ENCODE data around the gene MGLL.

MGLL gene

DNA sequence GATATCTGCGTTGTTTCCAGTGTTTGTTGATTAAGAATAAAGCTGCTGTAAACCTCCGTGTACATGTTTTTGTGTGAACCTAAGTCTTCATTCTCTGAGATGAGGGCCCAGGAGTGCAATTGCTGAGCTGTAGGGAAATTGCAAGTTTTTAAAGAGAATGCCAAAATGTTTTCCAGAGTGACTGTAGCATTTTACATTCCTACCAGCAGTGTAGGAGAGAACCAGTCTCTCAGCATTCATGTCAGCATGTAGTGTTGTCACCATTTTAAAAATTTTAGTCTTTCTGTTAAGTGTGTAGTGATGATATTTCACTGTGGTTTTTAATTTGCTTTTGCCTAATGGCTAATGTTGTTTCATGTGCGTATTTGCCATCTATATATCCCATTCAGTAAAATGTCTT lies 3.4 kb upstream of the MGLL start:
- H3K4me3 ChIP-seq (ENCODE audit: low read length) = no peak overlapping the region
- no peaks in the 10 kb centered on the region for H3K79me2 ChIP-seq (ENCODE audit: low read length)
- DNase-seq = no peak
- no peak for TF ChIP-seq EZH2phosphoT487 (IDR thresholded peaks at IDR 0.05; ENCODE audit: low read length)
- TF ChIP-seq EZH2 (optimal IDR thresholded peaks at IDR 0.05; ENCODE audit: low read depth, low read length) = no peak
- TF ChIP-seq CTCF (IDR thresholded peaks at IDR 0.05; ENCODE audit: low read length) = no peak
- no peaks in the 10 kb centered on the region for H3K9me2 ChIP-seq (replicated peaks; ENCODE audit: insufficient read depth, low read length)
- H3K27ac ChIP-seq (ENCODE audit: low read length) = no peak overlapping the region
- peaks cover 22% of the 10 kb centered on the region for H3K27me3 ChIP-seq (replicated peaks; ENCODE audit: insufficient read depth, low read length)
- H4K20me1 ChIP-seq (ENCODE audit: insufficient read depth, low read length) = no peaks in the 10 kb centered on the region
- no peaks in the 10 kb centered on the region for H3K36me3 ChIP-seq (replicated peaks; ENCODE audit: insufficient read depth, low read length)
- no peaks in the 10 kb centered on the region for H3K9me3 ChIP-seq (replicated peaks; ENCODE audit: insufficient read depth, low read length)
- no peaks in the 10 kb centered on the region for H3K4me1 ChIP-seq (ENCODE audit: low read length)
- H2AFZ ChIP-seq (ENCODE audit: low read length) = no peak overlapping the region
- no peaks in the 10 kb centered on the region for H3F3A ChIP-seq (ENCODE audit: insufficient read depth, low read length)
- no peak overlapping the region for H3K4me2 ChIP-seq (ENCODE audit: low read depth, low read length)
- no peak overlapping the region for H3K9ac ChIP-seq (ENCODE audit: low read length)

GRCh38 chr3:127824151-127824825 lies 2.0 kb upstream of the MGLL start:
- Histone ChIP-seq H3K9me2 (replicated peaks; ENCODE audit: insufficient read depth, low read length) (no peaks in the 10 kb centered on the region), H3K27me3 (replicated peaks; ENCODE audit: insufficient read depth, low read length) (peaks cover 22% of the 10 kb centered on the region), H3K36me3 (replicated peaks; ENCODE audit: insufficient read depth, low read length) (no peaks in the 10 kb centered on the region), H3K79me2 (ENCODE audit: low read length) (no peaks in the 10 kb centered on the region), H3K9me3 (replicated peaks; ENCODE audit: insufficient read depth, low read length) (no peaks in the 10 kb centered on the region), H3K4me2 (ENCODE audit: low read depth, low read length) (no peak overlapping the region), H3K9ac (ENCODE audit: low read length) (no peak overlapping the region), H3K27ac (ENCODE audit: low read length) (no peak overlapping the region), H3K4me1 (ENCODE audit: low read length) (no peaks in the 10 kb centered on the region), H3K4me3 (ENCODE audit: low read length) (no peak overlapping the region), H3F3A (ENCODE audit: insufficient read depth, low read length) (no peaks in the 10 kb centered on the region), H4K20me1 (ENCODE audit: insufficient read depth, low read length) (no peaks in the 10 kb centered on the region), H2AFZ (ENCODE audit: low read length) (no peak overlapping the region)
- TF ChIP-seq CTCF (IDR thresholded peaks at IDR 0.05; ENCODE audit: low read length) = no peak
- no peak for DNase-seq

DNA sequence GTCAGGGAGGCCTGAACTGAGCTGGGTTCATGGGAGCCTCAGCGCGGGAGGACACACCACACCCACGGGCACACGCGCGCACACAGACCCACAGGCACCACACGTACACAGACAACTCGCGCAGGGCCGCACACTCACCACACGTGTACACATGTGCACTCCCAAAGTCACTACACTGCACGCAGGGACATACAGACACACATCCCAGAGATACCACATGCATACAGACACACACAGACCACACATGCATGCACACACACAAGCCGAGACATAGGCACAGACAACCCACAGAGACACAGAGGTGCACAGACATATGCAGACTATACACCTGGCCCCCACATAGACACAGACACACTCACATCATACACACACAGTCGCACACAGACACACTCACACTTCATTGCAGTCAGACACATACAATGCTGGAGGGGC lies 1.1 kb upstream of the MGLL start:
- Histone ChIP-seq H3K27me3 (replicated peaks; ENCODE audit: insufficient read depth, low read length) (peaks cover 22% of the 10 kb centered on the region), H3K79me2 (ENCODE audit: low read length) (no peaks in the 10 kb centered on the region), H3K36me3 (replicated peaks; ENCODE audit: insufficient read depth, low read length) (no peaks in the 10 kb centered on the region), H3K9me3 (replicated peaks; ENCODE audit: insufficient read depth, low read length) (no peaks in the 10 kb centered on the region), H3K4me1 (ENCODE audit: low read length) (no peaks in the 10 kb centered on the region), H3K27ac (ENCODE audit: low read length) (no peak overlapping the region), H2AFZ (ENCODE audit: low read length) (no peak overlapping the region), H3K4me3 (ENCODE audit: low read length) (no peak overlapping the region), H4K20me1 (ENCODE audit: insufficient read depth, low read length) (no peaks in the 10 kb centered on the region), H3F3A (ENCODE audit: insufficient read depth, low read length) (no peaks in the 10 kb centered on the region), H3K4me2 (ENCODE audit: low read depth, low read length) (peak overlapping the region; percentile 35; the same call in 1 of the 2 replicates), H3K9ac (ENCODE audit: low read length) (no peak overlapping the region), H3K9me2 (replicated peaks; ENCODE audit: insufficient read depth, low read length) (no peaks in the 10 kb centered on the region)
- no peak for DNase-seq
- TF ChIP-seq EZH2phosphoT487 (IDR thresholded peaks at IDR 0.05; ENCODE audit: low read length) (no peak), CTCF (IDR thresholded peaks at IDR 0.05; ENCODE audit: low read length) (no peak), EZH2 (optimal IDR thresholded peaks at IDR 0.05; ENCODE audit: low read depth, low read length) (no peak)

Data from MM.1S (cell line).